K562 (cell line): ENCODE data around the gene SCNN1B. TPM values are rescaled to one million over a fixed set of nuclear protein-coding genes. Genes with fewer than 3 reads are reported as not detected.

ENCODE experiments used
- ATAC-seq: fragments of 200-7000 bp; cut with Tn5 transposase; 3 replicates; pipeline ENCODE4 v1.9.1; 2020; ENCODE audit warnings: moderate library complexity
- BruUV-seq: library from RNA; stranded (reverse); fragments of 400-500 nt; replicated peaks from 2 replicates; lab custom pipeline; 2021; lab: Mats Ljungman, UMichigan
- CTCF ChIA-PET: fragments of 300-600 bp; formaldehyde crosslinking; extraction: SDS; loops from one replicate; lab custom pipeline; 2021; ENCODE audit warnings: low intra/inter-chr PET ratio; lab: Yijun Ruan, JAX
- POLR2A ChIA-PET: fragments of 300-600, 350-650 bp; sonication (Branson Sonifier 250); formaldehyde crosslinking; extraction: SDS; loops from one replicate; lab custom pipeline; 2021; ENCODE audit warnings: antibody characterized with exemption, inconsistent platforms; lab: Yijun Ruan, JAX
- DNase-seq, 4 experiments: peaks; one replicate each; pipeline versions ENCODE4 v3.0.0 to v3.0.0-alpha.2; 2011 to 2018; ENCODE audit warnings: low spot score in 3 of 4, mixed read lengths in 3 of 4; ENCODE audit errors: extremely low read depth in 1 of 4
- FAIRE-seq: peaks from 2 replicates; lab custom pipeline; 2011; peaks lifted over from hg19 to GRCh38; lab: Jason Lieb, UNC
- H2AFZ ChIP-seq: 2 replicates; pipeline ENCODE4 v1.6.0; 2011; ENCODE audit warnings: low read depth, low read length, control low read depth, inconsistent platforms
- H3K27ac ChIP-seq: fragments of 200-600 bp; 3 replicates; pipeline ENCODE4 v1.8.0; 2011; ENCODE audit warnings: low read depth, mild to moderate bottlenecking, control low read depth, inconsistent platforms, low read length, moderate library complexity, mixed read lengths; ENCODE audit errors: extremely low read depth
- H3K27me3 ChIP-seq, 2 experiments: fragments of 300-600 bp in 1 of 2; 2 replicates in 1 of 2; 3 replicates in 1 of 2; pipeline versions ENCODE4 v1.6.0 to v1.8.0; 2011; ENCODE audit warnings: inconsistent platforms in 2 of 2, low read length in 2 of 2, mild to moderate bottlenecking in 1 of 2, mixed read lengths in 1 of 2, moderate library complexity in 1 of 2; ENCODE audit not compliant: control insufficient read depth in 2 of 2, insufficient read depth in 2 of 2
- H3K36me3 ChIP-seq: fragments of 300-600 bp; 3 replicates; pipeline ENCODE4 v1.8.0; 2011; ENCODE audit warnings: mild to moderate bottlenecking, low read length, inconsistent platforms; ENCODE audit not compliant: control insufficient read depth, insufficient read depth
- H3K4me1 ChIP-seq, 2 experiments: fragments of 200-600 bp in 1 of 2; replicated peaks in 1 of 2; 2 replicates in 1 of 2; 3 replicates in 1 of 2; pipeline versions ENCODE4 v1.5.1 to v1.8.0; 2011; ENCODE audit warnings: inconsistent platforms in 2 of 2, low read length in 2 of 2, mild to moderate bottlenecking in 1 of 2, mixed read lengths in 1 of 2, moderate library complexity in 1 of 2; ENCODE audit not compliant: control insufficient read depth in 2 of 2, insufficient read depth in 2 of 2
- H3K4me2 ChIP-seq: 2 replicates; pipeline ENCODE4 v1.6.1; 2011; ENCODE audit warnings: low read length, control low read depth, inconsistent platforms, mixed read lengths; ENCODE audit not compliant: insufficient read depth
- H3K4me3 ChIP-seq: fragments of 200-600 bp; sonication (generic), shearing (Covaris generic); 2 replicates; pipeline ENCODE4 v1.5.1; 2016; ENCODE audit warnings: control low read depth, inconsistent platforms
- H3K79me2 ChIP-seq: fragments of 200-600 bp; 3 replicates; pipeline ENCODE4 v1.8.0; 2011; ENCODE audit warnings: low read length, inconsistent platforms; ENCODE audit not compliant: control insufficient read depth, insufficient read depth
- H3K9ac ChIP-seq, 2 experiments: 2 replicates each; pipeline versions ENCODE4 v1.6.0 to v1.6.1; 2011; ENCODE audit warnings: low read depth in 2 of 2, low read length in 2 of 2, control low read depth in 1 of 2, inconsistent platforms in 1 of 2, mild to moderate bottlenecking in 1 of 2, mixed read lengths in 1 of 2; ENCODE audit not compliant: insufficient read depth in 1 of 2
- H3K9me1 ChIP-seq: one replicate; pipeline ENCODE4 v1.6.0; 2011; ENCODE audit warnings: inconsistent platforms, mild to moderate bottlenecking, low read length, moderate library complexity; ENCODE audit not compliant: control insufficient read depth, insufficient read depth
- H3K9me3 ChIP-seq: replicated peaks from 2 replicates; pipeline ENCODE4 v1.5.1; 2011; ENCODE audit warnings: low read depth, low read length, inconsistent platforms; ENCODE audit not compliant: control insufficient read depth, insufficient read depth
- H4K20me1 ChIP-seq: replicated peaks from 2 replicates; pipeline ENCODE4 v1.6.1; 2011; ENCODE audit warnings: low read length, inconsistent platforms, mixed read lengths; ENCODE audit not compliant: control insufficient read depth, insufficient read depth
- COPS2 ChIP-seq: fragments of 450-650 bp; conservative IDR thresholded peaks from 2 replicates; pipeline ENCODE4 v1.6.1; 2016; ENCODE audit warnings: mild to moderate bottlenecking, moderate library complexity
- EP400 ChIP-seq: fragments of 450-650 bp; IDR thresholded peaks from 2 replicates; pipeline ENCODE4 v1.6.1; 2017; ENCODE audit warnings: antibody characterized with exemption, mild to moderate bottlenecking, moderate library complexity
- FOXA1 ChIP-seq: fragments of 450-650 bp; IDR thresholded peaks from 2 replicates; pipeline ENCODE4 v1.6.1; 2016; ENCODE audit warnings: mild to moderate bottlenecking, borderline replicate concordance
- HNRNPK ChIP-seq: fragments of 200-400 bp; formaldehyde crosslinking; IDR thresholded peaks from one replicate; pipeline ENCODE4 v1.6.1; 2018; ENCODE audit warnings: mild to moderate bottlenecking, low read depth, low read length; ENCODE audit not compliant: poor library complexity, severe bottlenecking
- PRMT5 ChIP-seq: sonication (generic); formaldehyde crosslinking; IDR thresholded peaks from 2 replicates; pipeline ENCODE4 v1.5.0; 2020; ENCODE audit warnings: missing genetic modification reagents
- ZFP36 ChIP-seq: fragments of 150-350 bp; IDR thresholded peaks from 2 replicates; pipeline ENCODE4 v1.6.1; 2018; ENCODE audit warnings: low read length, low read depth; ENCODE audit not compliant: partially characterized antibody
- ZNF133 ChIP-seq: fragments of 250-450 bp; sonication (Bioruptor Pico); IDR thresholded peaks from 2 replicates; pipeline ENCODE4 v1.4.0; 2020; ENCODE audit warnings: mild to moderate bottlenecking
- WGBS: fragments of 100-300 bp; shearing (Covaris generic); methylation state at CpG from one replicate; pipeline ENCODE4 v1.1.6; 2016; ENCODE audit warnings: low coverage, mixed read lengths; ENCODE audit not compliant: insufficient coverage; ENCODE audit errors: missing lambda C conversion rate; 5-methylcytosine and 5-hydroxymethylcytosine counted together
- in situ Hi-C: fragments of 300-500 bp; cut with MboI; formaldehyde crosslinking; loops from 4 replicates; pipeline ENCODE4 v1.15.0; 2018; ENCODE audit warnings: inconsistent platforms, mixed read lengths
- intact Hi-C: fragments of 100-400 bp; cut with micrococcal nuclease; formaldehyde crosslinking; loops from 2 replicates; pipeline ENCODE4 v1.14.2; 2022
- polyA plus RNA-seq, 8 experiments: library from polyadenylated mRNA; depleted of rRNA in 4 of 8; stranded (reverse) in 5 of 8; unstranded in 3 of 8; fragments of >200 nt; fragmentation: Nextera tagmentation in 2 of 8; fragmentation: Illumina TruSeq in 1 of 8; extraction: Ambion mirVana in 2 of 8; extraction: Trizol in 1 of 8; gene quantifications; 2 replicates each; pipeline versions ENCODE4 v1.2.1 to v1.2.3, GENCODE V29; 2011 to 2014; ENCODE audit warnings: inconsistent platforms in 1 of 8, missing spikeins in 1 of 8
- total RNA-seq, 7 experiments: library from RNA; depleted of rRNA in 6 of 7; stranded (reverse); fragments of >200 nt in 6 of 7; fragmentation: Illumina TruSeq in 2 of 7; extraction: Trizol in 2 of 7; gene quantifications; 2 replicates each; pipeline versions ENCODE4 v1.2.1 to v1.2.3, GENCODE V29; 2011 to 2021; ENCODE audit warnings: low replicate concordance in 1 of 7
- TF ChIP-seq, protein P1 (sequence below): fragments of 450-650 bp; IDR thresholded peaks from 2 replicates; pipeline ENCODE4 v1.6.1; 2018; ENCODE audit warnings: mild to moderate bottlenecking, low read depth; ENCODE audit not compliant: partially characterized antibody

Gene SCNN1B
- total and polyA plus RNA-seq, 9 of the 15 experiments (the other 6 are each of a cell fraction or from before 2014, with no cell fraction given), result not detected

DNA sequence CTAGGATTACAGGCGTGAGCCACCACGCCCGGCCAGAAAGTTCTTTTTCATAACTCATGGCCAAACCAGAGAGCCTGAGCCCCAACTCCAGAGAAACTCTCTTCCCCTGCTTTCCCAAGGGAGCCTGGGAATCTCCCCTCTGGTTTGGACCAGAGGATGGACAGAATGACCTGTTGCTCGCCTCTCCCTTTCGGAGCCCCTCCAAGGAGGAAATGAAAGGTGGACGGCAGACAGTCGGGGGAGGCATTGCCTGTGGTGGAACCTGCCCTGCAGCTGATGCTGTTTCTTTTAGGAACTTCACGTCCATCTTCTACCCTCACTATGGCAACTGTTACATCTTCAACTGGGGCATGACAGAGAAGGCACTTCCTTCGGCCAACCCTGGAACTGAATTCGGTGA lies 65.5 kb downstream of the SCNN1B start:
- FAIRE-seq (no peak), DNase-seq (no peak), ATAC-seq (no peak)
- Histone ChIP-seq H3K79me2 (no peaks in the 10 kb centered on the region), H3K4me2 (no peak overlapping the region), H3K9me1 (no peaks in the 10 kb centered on the region), H3K27me3 (peaks cover 12 to 42% of the 10 kb centered on the region in 2 experiments; a peak in 4 of 5 replicates), H3K9me3 (no peaks in the 10 kb centered on the region), H3K9ac (no peak overlapping the region), H4K20me1 (no peaks in the 10 kb centered on the region), H3K4me1 (no peaks in the 10 kb centered on the region), H3K4me3 (no peak overlapping the region), H3K36me3 (no peaks in the 10 kb centered on the region), H2AFZ (no peak overlapping the region), H3K27ac (no peak overlapping the region)
- CTCF ChIA-PET, result no interaction called here
- POLR2A ChIA-PET, result no interaction called here
- in situ Hi-C loops, result no loop called here
- no TSS peak for BruUV-seq
- intact Hi-C loops, result no loop called here
- no peak for TF ChIP-seq COPS2
- no peak for TF ChIP-seq HNRNPK
- no peak for TF ChIP-seq PRMT5
- TF ChIP-seq ZNF133 (CRISPR knock-in tag), result no peak
- TF ChIP-seq ZFP36, result no peak
- TF ChIP-seq EP400, result no peak
- TF ChIP-seq, protein P1, sequence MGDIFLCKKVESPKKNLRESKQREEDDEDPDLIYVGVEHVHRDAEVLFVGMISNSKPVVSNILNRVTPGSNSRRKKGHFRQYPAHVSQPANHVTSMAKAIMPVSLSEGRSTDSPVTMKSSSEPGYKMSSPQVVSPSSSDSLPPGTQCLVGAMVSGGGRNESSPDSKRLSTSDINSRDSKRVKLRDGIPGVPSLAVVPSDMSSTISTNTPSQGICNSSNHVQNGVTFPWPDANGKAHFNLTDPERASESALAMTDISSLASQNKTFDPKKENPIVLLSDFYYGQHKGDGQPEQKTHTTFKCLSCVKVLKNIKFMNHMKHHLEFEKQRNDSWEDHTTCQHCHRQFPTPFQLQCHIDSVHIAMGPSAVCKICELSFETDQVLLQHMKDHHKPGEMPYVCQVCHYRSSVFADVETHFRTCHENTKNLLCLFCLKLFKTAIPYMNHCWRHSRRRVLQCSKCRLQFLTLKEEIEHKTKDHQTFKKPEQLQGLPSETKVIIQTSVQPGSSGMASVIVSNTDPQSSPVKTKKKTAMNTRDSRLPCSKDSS, result no peak
- TF ChIP-seq FOXA1, result no peak
- WGBS, result 1% methylated on average over 10 of the region's 10 CpGs
